ENCODE results near the gene DIP2C.

The DIP2C gene

GRCh38 chr10:359762-360161 lies 329.7 kb downstream of the DIP2C start:
- no peak for DNase-seq (ENCODE audit: low spot score)
- in situ Hi-C loops (cut with MboI; ENCODE audit: low sequenced_read_pairs, unreplicated experiment), result no loop called here
- no peak for TF ChIP-seq CTCF (IDR thresholded peaks at IDR 0.05; ENCODE audit: borderline replicate concordance, control extremely low read depth, extremely low read depth, insufficient read depth, missing control alignments)

GRCh38 chr10:359093-359492 lies 330.4 kb downstream of the DIP2C start:
- no peak for DNase-seq (ENCODE audit: low spot score)
- in situ Hi-C loops (cut with MboI; ENCODE audit: low sequenced_read_pairs, unreplicated experiment), result no loop called here
- no peak for TF ChIP-seq CTCF (IDR thresholded peaks at IDR 0.05; ENCODE audit: borderline replicate concordance, control extremely low read depth, extremely low read depth, insufficient read depth, missing control alignments)

- in situ Hi-C loops (cut with MboI; ENCODE audit: low sequenced_read_pairs, unreplicated experiment), result no loop called here
- no peak for DNase-seq (ENCODE audit: low spot score)
- TF ChIP-seq CTCF (IDR thresholded peaks at IDR 0.05; ENCODE audit: borderline replicate concordance, control extremely low read depth, extremely low read depth, insufficient read depth, missing control alignments), result no peak
Measured at GRCh38 chr10:357201-357950, 332.1 kb downstream of the DIP2C start.

GRCh38 chr10:356452-356851 lies 333.0 kb downstream of the DIP2C start:
- no peak for DNase-seq (ENCODE audit: low spot score)
- in situ Hi-C loops (cut with MboI; ENCODE audit: low sequenced_read_pairs, unreplicated experiment), result no loop called here
- no peak for TF ChIP-seq CTCF (IDR thresholded peaks at IDR 0.05; ENCODE audit: borderline replicate concordance, control extremely low read depth, extremely low read depth, insufficient read depth, missing control alignments)

GRCh38 chr10:354901-355617 lies 334.4 kb downstream of the DIP2C start:
- in situ Hi-C loops (cut with MboI; ENCODE audit: low sequenced_read_pairs, unreplicated experiment), result no loop called here
- no peak for DNase-seq (ENCODE audit: low spot score)
- TF ChIP-seq CTCF (IDR thresholded peaks at IDR 0.05; ENCODE audit: borderline replicate concordance, control extremely low read depth, extremely low read depth, insufficient read depth, missing control alignments), result no peak

DNA sequence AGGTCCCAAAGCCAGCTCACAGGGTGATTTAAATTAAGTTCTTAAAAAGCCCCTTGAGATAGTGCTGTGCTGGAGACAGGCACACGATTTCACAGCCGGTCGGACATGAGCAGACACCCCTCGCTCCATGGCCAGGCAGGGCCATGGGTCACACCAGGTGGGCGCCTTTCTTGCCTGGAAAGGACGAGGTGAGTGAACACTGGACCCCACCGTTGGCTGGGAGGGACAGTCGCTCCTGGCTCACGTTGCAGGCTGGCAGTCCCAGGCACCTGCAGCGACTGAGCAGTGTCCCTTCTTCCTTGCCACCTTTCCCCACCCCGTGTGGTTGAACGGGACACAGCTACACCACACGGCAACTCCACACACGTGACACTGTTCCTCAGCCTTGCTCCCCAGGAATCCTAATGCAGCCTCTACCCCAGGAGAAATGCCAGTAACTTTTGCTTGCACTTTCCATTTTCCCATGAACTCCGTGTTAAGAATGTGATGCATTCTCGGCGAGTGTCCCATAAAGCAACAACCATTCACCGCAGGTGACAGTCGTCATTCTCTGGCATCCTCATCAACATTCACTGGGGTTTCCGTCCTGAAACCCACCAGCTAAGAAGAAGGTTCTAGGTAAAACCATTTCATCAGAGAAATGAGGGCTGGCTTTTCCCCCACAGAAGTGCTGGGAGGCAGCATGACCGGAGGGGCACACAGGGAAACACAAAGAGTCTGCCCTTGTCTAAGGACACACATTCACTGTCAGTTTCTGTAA lies 336.8 kb downstream of the DIP2C start:
- no peak for DNase-seq (ENCODE audit: low spot score)
- no peak for TF ChIP-seq CTCF (IDR thresholded peaks at IDR 0.05; ENCODE audit: borderline replicate concordance, control extremely low read depth, extremely low read depth, insufficient read depth, missing control alignments)
- in situ Hi-C loops (cut with MboI; ENCODE audit: low sequenced_read_pairs, unreplicated experiment), result no loop called here

Measured in GM13976 (cell line).